ENCODE measurements around the gene SPA17. TPM values are rescaled to one million over a fixed set of nuclear protein-coding genes. Genes with fewer than 3 reads are reported as not detected.

Gene SPA17
- total RNA-seq, 1 experiment from 2014 or later, result 14.0 TPM

DNA sequence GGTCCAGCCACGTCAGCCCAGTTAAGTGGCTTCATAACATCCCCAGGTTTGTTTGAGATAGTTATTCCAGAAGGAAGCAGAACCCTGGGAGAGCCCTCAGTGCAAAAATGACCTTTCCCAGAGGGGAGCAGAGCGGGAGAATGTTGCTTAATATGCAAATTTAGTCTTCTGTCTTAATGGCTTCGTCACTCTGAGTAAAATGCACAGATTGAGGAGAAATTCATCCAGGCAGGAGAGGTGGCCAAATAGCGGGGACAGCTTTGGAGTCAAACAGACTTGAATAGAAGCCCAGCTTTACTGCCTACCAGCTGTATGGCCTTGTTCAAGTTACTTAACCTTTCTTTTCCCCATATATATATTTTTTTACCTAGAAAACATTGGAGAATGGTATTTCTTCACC lies 53.8 kb downstream of the SPA17 start:
- Histone ChIP-seq H3K4me3 (ENCODE audit: low read length) (no peak overlapping the region), H3K4me1 (ENCODE audit: insufficient read depth, low read length) (peaks cover 15% of the 10 kb centered on the region), H3K9me3 (ENCODE audit: low read length) (no peaks in the 10 kb centered on the region), H3K36me3 (ENCODE audit: low read depth, low read length) (no peaks in the 10 kb centered on the region), H2AFZ (ENCODE audit: low read length) (no peak overlapping the region), H3K27ac (ENCODE audit: low read length) (no peak overlapping the region), H4K20me1 (ENCODE audit: low read length) (no peaks in the 10 kb centered on the region), H3K27me3 (ENCODE audit: low read length) (no peaks in the 10 kb centered on the region), H3K4me2 (ENCODE audit: low read length) (no peak overlapping the region), H3K79me2 (ENCODE audit: low read length) (no peaks in the 10 kb centered on the region), H3F3A (ENCODE audit: low read length, unreplicated experiment) (no peaks in the 10 kb centered on the region), H3K9me2 (replicated peaks; ENCODE audit: low read length) (no peaks in the 10 kb centered on the region), H3K9ac (ENCODE audit: low read length) (no peak overlapping the region)
- intact Hi-C loops (cut with micrococcal nuclease), result no loop called here
- BruUV-seq (replicated peaks), result no TSS peak
- TF ChIP-seq, protein P1, sequence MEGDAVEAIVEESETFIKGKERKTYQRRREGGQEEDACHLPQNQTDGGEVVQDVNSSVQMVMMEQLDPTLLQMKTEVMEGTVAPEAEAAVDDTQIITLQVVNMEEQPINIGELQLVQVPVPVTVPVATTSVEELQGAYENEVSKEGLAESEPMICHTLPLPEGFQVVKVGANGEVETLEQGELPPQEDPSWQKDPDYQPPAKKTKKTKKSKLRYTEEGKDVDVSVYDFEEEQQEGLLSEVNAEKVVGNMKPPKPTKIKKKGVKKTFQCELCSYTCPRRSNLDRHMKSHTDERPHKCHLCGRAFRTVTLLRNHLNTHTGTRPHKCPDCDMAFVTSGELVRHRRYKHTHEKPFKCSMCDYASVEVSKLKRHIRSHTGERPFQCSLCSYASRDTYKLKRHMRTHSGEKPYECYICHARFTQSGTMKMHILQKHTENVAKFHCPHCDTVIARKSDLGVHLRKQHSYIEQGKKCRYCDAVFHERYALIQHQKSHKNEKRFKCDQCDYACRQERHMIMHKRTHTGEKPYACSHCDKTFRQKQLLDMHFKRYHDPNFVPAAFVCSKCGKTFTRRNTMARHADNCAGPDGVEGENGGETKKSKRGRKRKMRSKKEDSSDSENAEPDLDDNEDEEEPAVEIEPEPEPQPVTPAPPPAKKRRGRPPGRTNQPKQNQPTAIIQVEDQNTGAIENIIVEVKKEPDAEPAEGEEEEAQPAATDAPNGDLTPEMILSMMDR (conservative IDR thresholded peaks at IDR 0.05; ENCODE audit: low read depth, low read length), result no peak
- no peak for TF ChIP-seq EZH2 (IDR thresholded peaks at IDR 0.05; ENCODE audit: low read length, unreplicated experiment)
- TF ChIP-seq EZH2phosphoT487 (IDR thresholded peaks at IDR 0.05; ENCODE audit: borderline replicate concordance, low read length), result no peak
- POLR2A ChIA-PET (ENCODE audit: unreplicated experiment), result no interaction called here
- no peak for DNase-seq
- CTCF ChIA-PET, result no interaction called here
- no peak for ATAC-seq

DNA sequence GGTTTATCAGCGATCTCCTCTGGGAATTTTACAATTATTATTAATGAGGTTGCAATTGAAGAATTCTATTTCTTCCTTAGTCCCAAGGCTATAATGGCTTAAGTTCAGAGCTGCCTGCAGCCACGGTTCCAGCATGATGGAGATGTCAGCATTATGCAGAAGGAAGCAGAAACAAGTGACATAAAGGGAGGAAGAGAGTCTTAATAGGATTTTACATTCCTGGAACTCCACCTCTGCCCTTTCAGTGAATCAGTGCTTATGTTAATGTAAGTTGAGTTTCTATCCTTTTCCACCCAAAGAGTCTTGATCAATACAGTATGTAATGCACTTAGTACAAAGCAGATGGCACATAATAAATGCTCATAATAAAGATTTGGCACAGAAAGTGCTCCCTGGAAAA lies 54.4 kb downstream of the SPA17 start:
- Histone ChIP-seq H3K4me2 (ENCODE audit: low read length) (no peak overlapping the region), H3K9me3 (ENCODE audit: low read length) (no peaks in the 10 kb centered on the region), H3K79me2 (ENCODE audit: low read length) (no peaks in the 10 kb centered on the region), H3F3A (ENCODE audit: low read length, unreplicated experiment) (no peaks in the 10 kb centered on the region), H3K27ac (ENCODE audit: low read length) (no peak overlapping the region), H3K9ac (ENCODE audit: low read length) (no peak overlapping the region), H4K20me1 (ENCODE audit: low read length) (no peaks in the 10 kb centered on the region), H3K9me2 (replicated peaks; ENCODE audit: low read length) (no peaks in the 10 kb centered on the region), H3K4me1 (ENCODE audit: insufficient read depth, low read length) (peaks cover 15% of the 10 kb centered on the region), H3K27me3 (ENCODE audit: low read length) (no peaks in the 10 kb centered on the region), H3K4me3 (ENCODE audit: low read length) (no peak overlapping the region), H2AFZ (ENCODE audit: low read length) (no peak overlapping the region), H3K36me3 (ENCODE audit: low read depth, low read length) (no peaks in the 10 kb centered on the region)
- no TSS peak for BruUV-seq (replicated peaks)
- CTCF ChIA-PET, result no interaction called here
- DNase-seq, result no peak
- POLR2A ChIA-PET (ENCODE audit: unreplicated experiment), result no interaction called here
- intact Hi-C loops (cut with micrococcal nuclease), result no loop called here
- no peak for ATAC-seq
- TF ChIP-seq, protein P1 (conservative IDR thresholded peaks at IDR 0.05; ENCODE audit: low read depth, low read length), result no peak
- TF ChIP-seq EZH2 (IDR thresholded peaks at IDR 0.05; ENCODE audit: low read length, unreplicated experiment), result no peak
- TF ChIP-seq EZH2phosphoT487 (IDR thresholded peaks at IDR 0.05; ENCODE audit: borderline replicate concordance, low read length), result no peak

DNA sequence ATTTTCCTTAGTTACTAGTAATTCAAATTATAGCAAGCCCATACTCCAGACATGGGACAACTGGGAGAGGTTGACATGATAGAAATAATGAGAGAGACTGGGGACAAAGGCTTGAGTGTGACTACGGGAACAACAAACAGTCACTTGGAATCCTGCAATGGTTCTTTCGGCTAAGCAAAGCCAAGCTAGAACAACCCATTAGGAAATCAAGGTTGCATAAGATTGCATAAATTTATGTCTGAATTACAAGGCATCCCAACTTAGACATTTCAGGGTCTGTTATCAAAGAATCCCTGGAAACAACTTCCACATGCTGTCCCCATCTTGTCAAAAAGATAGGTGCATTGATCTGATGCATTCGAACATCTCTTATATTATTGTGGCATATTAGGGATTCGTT lies 55.9 kb downstream of the SPA17 start:
- ChIA-PET POLR2A (ENCODE audit: unreplicated experiment) (no interaction called here), CTCF (no interaction called here)
- BruUV-seq (replicated peaks), result no TSS peak

More for the DNA sequence above, 55.9 kb downstream of the SPA17 start:
- H3K27ac ChIP-seq (ENCODE audit: low read length), result no peak overlapping the region
- no peak overlapping the region for H3K4me3 ChIP-seq (ENCODE audit: low read length)
- no peak overlapping the region for H2AFZ ChIP-seq (ENCODE audit: low read length)
- H3K27me3 ChIP-seq (ENCODE audit: low read length), result no peaks in the 10 kb centered on the region
- H3K4me1 ChIP-seq (ENCODE audit: insufficient read depth, low read length), result peaks cover 15% of the 10 kb centered on the region
- no peaks in the 10 kb centered on the region for H3K79me2 ChIP-seq (ENCODE audit: low read length)
- H3K9me3 ChIP-seq (ENCODE audit: low read length), result no peaks in the 10 kb centered on the region
- no peaks in the 10 kb centered on the region for H4K20me1 ChIP-seq (ENCODE audit: low read length)
- intact Hi-C loops (cut with micrococcal nuclease), result no loop called here
- DNase-seq, result no peak
- ATAC-seq, result no peak
- no peaks in the 10 kb centered on the region for H3F3A ChIP-seq (ENCODE audit: low read length, unreplicated experiment)
- H3K4me2 ChIP-seq (ENCODE audit: low read length), result no peak overlapping the region
- no peaks in the 10 kb centered on the region for H3K9me2 ChIP-seq (replicated peaks; ENCODE audit: low read length)
- H3K36me3 ChIP-seq (ENCODE audit: low read depth, low read length), result no peaks in the 10 kb centered on the region
- TF ChIP-seq EZH2 (IDR thresholded peaks at IDR 0.05; ENCODE audit: low read length, unreplicated experiment), result no peak
- TF ChIP-seq, protein P1 (conservative IDR thresholded peaks at IDR 0.05; ENCODE audit: low read depth, low read length), result no peak
- no peak for TF ChIP-seq EZH2phosphoT487 (IDR thresholded peaks at IDR 0.05; ENCODE audit: borderline replicate concordance, low read length)
- no peak overlapping the region for H3K9ac ChIP-seq (ENCODE audit: low read length)

All from PC-3 (cell line).